A549 (cell line): ENCODE data around the gene HNRNPLL. TPM values are rescaled to one million over a fixed set of nuclear protein-coding genes. Genes with fewer than 3 reads are reported as not detected.

Experiments used
- ATAC-seq, 2 experiments: fragments of 200-7000 bp in 1 of 2; fragments of >200 bp in 1 of 2; cut with Nextera tagmentation in 1 of 2; cut with Tn5 transposase in 1 of 2; 3 replicates each; pipeline versions ENCODE4 v1.8.0 to v1.9.1; 2018 to 2020; ENCODE audit warnings: mild to moderate bottlenecking in 1 of 2, moderate library complexity in 1 of 2
- CTCF ChIA-PET: fragments of 300-600 bp; sonication (Branson Sonifier 250); formaldehyde crosslinking; extraction: SDS; loops from one replicate; lab custom pipeline; 2021; ENCODE audit warnings: antibody characterized with exemption, inconsistent platforms; lab: Yijun Ruan, JAX
- POLR2A ChIA-PET: fragments of 350-600 bp; formaldehyde crosslinking; extraction: SDS; loops from one replicate; lab custom pipeline; 2021; ENCODE audit warnings: antibody characterized with exemption, inconsistent platforms; lab: Yijun Ruan, JAX
- DNase-seq, 2 experiments: peaks; one replicate each; pipeline versions ENCODE4 v3.0.0 to v3.0.0-alpha.2; 2011 to 2016; ENCODE audit warnings: low read depth in 1 of 2, low spot score in 1 of 2
- FAIRE-seq: peaks from 2 replicates; lab custom pipeline; 2011; peaks lifted over from hg19 to GRCh38; lab: Jason Lieb, UNC
- H3K27ac ChIP-seq, 2 experiments: fragments of >200 bp; sonication (Bioruptor Twin); formaldehyde crosslinking; 3 replicates each; pipeline ENCODE4 v1.5.1; 2016 to 2017
- H3K4me1 ChIP-seq: fragments of >200 bp; sonication (Bioruptor Twin); formaldehyde crosslinking; 3 replicates; pipeline ENCODE4 v1.6.1; 2016
- H3K4me2 ChIP-seq: fragments of >200 bp; sonication (Bioruptor Twin); formaldehyde crosslinking; 3 replicates; pipeline ENCODE4 v1.6.1; 2016
- H3K4me3 ChIP-seq: fragments of >200 bp; sonication (Bioruptor Twin); formaldehyde crosslinking; 3 replicates; pipeline ENCODE4 v1.5.1; 2016
- H3K9me3 ChIP-seq: fragments of >200 bp; sonication (Bioruptor Twin); formaldehyde crosslinking; 3 replicates; pipeline ENCODE4 v1.6.1; 2016
- E2F6 ChIP-seq: IDR thresholded peaks from 2 replicates; pipeline ENCODE4 v1.6.1; 2012; ENCODE audit warnings: low read depth, borderline replicate concordance
- ESRRA ChIP-seq: fragments of 150-350 bp; IDR thresholded peaks from 2 replicates; pipeline ENCODE4 v1.6.1; 2014; ENCODE audit warnings: mild to moderate bottlenecking, low read length, borderline replicate concordance
- GATA3 ChIP-seq: IDR thresholded peaks from 2 replicates; pipeline ENCODE4 v1.6.1; 2012; ENCODE audit warnings: borderline replicate concordance
- HOXA7 ChIP-seq: fragments of 250-450 bp; sonication (Bioruptor Pico); IDR thresholded peaks from 2 replicates; pipeline ENCODE4 v1.5.0; 2020; ENCODE audit warnings: mild to moderate bottlenecking, moderate library complexity
- HOXB13 ChIP-seq: fragments of 250-450 bp; sonication (Bioruptor Pico); IDR thresholded peaks from 2 replicates; pipeline ENCODE4 v1.5.0; 2020; ENCODE audit warnings: low read depth, mild to moderate bottlenecking, moderate library complexity
- HOXB5 ChIP-seq: fragments of 250-450 bp; sonication (Bioruptor Pico); IDR thresholded peaks from 2 replicates; pipeline ENCODE4 v1.5.0; 2020; ENCODE audit warnings: mild to moderate bottlenecking, moderate library complexity
- JUN ChIP-seq, 2 experiments: fragments of >200 bp; sonication (Bioruptor Twin); formaldehyde crosslinking; IDR thresholded peaks; 2 replicates in 1 of 2; 3 replicates in 1 of 2; pipeline ENCODE4 v1.6.1; 2016 to 2017
- KDM1A ChIP-seq: fragments of 200-600 bp; sonication (generic); IDR thresholded peaks from 2 replicates; pipeline ENCODE4 v1.6.1; 2016; ENCODE audit warnings: low read depth, mild to moderate bottlenecking
- MAX ChIP-seq: IDR thresholded peaks from 2 replicates; pipeline ENCODE4 v1.6.1; 2012
- MYC ChIP-seq: IDR thresholded peaks from 2 replicates; pipeline ENCODE4 v1.6.1; 2012; ENCODE audit warnings: mild to moderate bottlenecking, inconsistent platforms, low read length, improper control_type of control experiment, borderline replicate concordance
- NR3C1 ChIP-seq: fragments of >200 bp; sonication (Bioruptor Twin); formaldehyde crosslinking; IDR thresholded peaks from 3 replicates; pipeline ENCODE4 v1.6.1; 2017
- POLR2A ChIP-seq: IDR thresholded peaks from 2 replicates; pipeline ENCODE4 v1.6.1; 2012; ENCODE audit warnings: mild to moderate bottlenecking, low read length
- RCOR1 ChIP-seq: fragments of 150-350 bp; IDR thresholded peaks from 2 replicates; pipeline ENCODE4 v1.6.1; 2014; ENCODE audit warnings: antibody characterized with exemption, low read length, low read depth
- REST ChIP-seq: fragments of 200-600 bp; sonication (generic); IDR thresholded peaks from 2 replicates; pipeline ENCODE4 v1.6.1; 2016; ENCODE audit warnings: antibody characterized with exemption, mild to moderate bottlenecking, moderate library complexity
- RFX5 ChIP-seq: fragments of 450-650 bp; IDR thresholded peaks from 2 replicates; pipeline ENCODE4 v1.7.1; 2014; ENCODE audit warnings: antibody characterized with exemption, mild to moderate bottlenecking, moderate library complexity
- RNF2 ChIP-seq: fragments of 200-600 bp; sonication (generic); IDR thresholded peaks from 2 replicates; pipeline ENCODE4 v1.6.1; 2016; ENCODE audit warnings: low read depth, mild to moderate bottlenecking, antibody characterized with exemption, moderate library complexity, borderline replicate concordance
- SMC3 ChIP-seq: fragments of >200 bp; sonication (Bioruptor Twin); formaldehyde crosslinking; IDR thresholded peaks from 3 replicates; pipeline ENCODE4 v1.6.1; 2018; ENCODE audit warnings: inconsistent platforms
- SREBF2 ChIP-seq: fragments of 450-650 bp; IDR thresholded peaks from 2 replicates; pipeline ENCODE4 v1.6.1; 2014; ENCODE audit warnings: mild to moderate bottlenecking, moderate library complexity
- TFCP2L1 ChIP-seq: fragments of 250-450 bp; sonication (Bioruptor Pico); IDR thresholded peaks from 2 replicates; pipeline ENCODE4 v1.5.0; 2021; ENCODE audit warnings: mild to moderate bottlenecking
- TP53 ChIP-seq: fragments of 250-450 bp; sonication (Bioruptor Pico); IDR thresholded peaks from 2 replicates; pipeline ENCODE4 v1.5.0; 2021; ENCODE audit warnings: mild to moderate bottlenecking, moderate library complexity
- WGBS: methylation state at CpG from one replicate; pipeline ENCODE4 v1.1.6; 2017; ENCODE audit errors: missing lambda C conversion rate; 5-methylcytosine and 5-hydroxymethylcytosine counted together
- polyA plus RNA-seq, 4 experiments: library from polyadenylated mRNA; depleted of rRNA in 3 of 4; stranded (reverse); fragments of >200 nt; fragmentation: RNase III in 1 of 4; extraction: RNeasy Plus Mini Kit Qiagen cat#74134 plus additional on column Dnase treatment in 1 of 4; gene quantifications; 2 replicates in 3 of 4; 3 replicates in 1 of 4; pipeline ENCODE4 v1.2.3, GENCODE V29; 2011 to 2017

The HNRNPLL gene
- polyA plus RNA-seq, 2 of the 4 experiments (the other 2 are of a cell fraction): 39.0 to 73.8 TPM

GRCh38 chr2:38526195-38526594, 76.5 kb downstream of the HNRNPLL start:
- peaks cover 6% of the 10 kb centered on the region; the same call in 1 of the 3 replicates for H3K4me1 ChIP-seq
- no peak overlapping the region for H3K4me2 ChIP-seq
- H3K4me3 ChIP-seq: no peak overlapping the region
- no peak for DNase-seq
- ChIA-PET CTCF (no interaction called here), POLR2A (no interaction called here)
- no peak for FAIRE-seq
- WGBS: 52% methylated on average over 2 of the region's 2 CpGs
- TF ChIP-seq MYC (no peak), RCOR1 (no peak), ESRRA (no peak), KDM1A (no peak), RNF2 (no peak), REST (no peak), HOXB13 (CRISPR knock-in tag) (no peak), POLR2A (no peak), NR3C1 (no peak), HOXB5 (CRISPR knock-in tag) (no peak), SREBF2 (no peak), TP53 (CRISPR knock-in tag) (no peak), GATA3 (no peak), MAX (no peak), E2F6 (no peak), RFX5 (no peak), SMC3 (no peak), HOXA7 (CRISPR knock-in tag) (no peak), TFCP2L1 (CRISPR knock-in tag) (no peak)
- H3K27ac ChIP-seq: no peak overlapping the region
- no peaks in the 10 kb centered on the region for H3K9me3 ChIP-seq
- ATAC-seq: no peak

- POLR2A ChIA-PET: no interaction called here
- no peak for FAIRE-seq
These were observed 78.1 kb downstream of the HNRNPLL start for GRCh38 chr2:38524580-38524979.

More at GRCh38 chr2:38524580-38524979, 78.1 kb downstream of the HNRNPLL start:
- TF ChIP-seq TP53 (CRISPR knock-in tag) (no peak), GATA3 (no peak), HOXB13 (CRISPR knock-in tag) (no peak), NR3C1 (no peak), RNF2 (no peak), JUN (IDR thresholded peaks at IDR 0.05) (no peak)
- no peak overlapping the region for H3K4me3 ChIP-seq
- 41% methylated on average over 3 of the region's 3 CpGs for WGBS
- H3K27ac ChIP-seq: no peak overlapping the region
- H3K4me1 ChIP-seq: peaks cover 6% of the 10 kb centered on the region; the same call in 1 of the 3 replicates
- CTCF ChIA-PET: interaction anchor here (0.6 to 4.3 kb wide), 9 partner anchors 10 to 209 kb away, joined by 3 to 20 read pairs (median 4); no protein-coding TSS in a partner anchor
- no peak for DNase-seq
- no peak overlapping the region for H3K4me2 ChIP-seq
- ATAC-seq: no peak
- no peaks in the 10 kb centered on the region for H3K9me3 ChIP-seq
